Caco-2 (cell line): ENCODE results near the gene PA2G4. TPM values are rescaled to one million over a fixed set of nuclear protein-coding genes. Genes with fewer than 3 reads are reported as not detected.

Experiments
- BruUV-seq: library from RNA; stranded (reverse); fragments of 400-500 nt; replicated peaks from 2 replicates; lab custom pipeline; 2021; lab: Mats Ljungman, UMichigan
- CTCF ChIA-PET: fragments of 300-600 bp; sonication (Branson Sonifier 250); formaldehyde crosslinking; loops from one replicate; lab custom pipeline; 2022; ENCODE audit warnings: antibody characterized with exemption; lab: Charles Lee
- POLR2A ChIA-PET: fragments of 300-600 bp; sonication (Branson Sonifier 250); formaldehyde crosslinking; loops from one replicate; lab custom pipeline; 2022; ENCODE audit warnings: antibody characterized with exemption; lab: Charles Lee
- DNase-seq, 2 experiments: peaks; one replicate each; pipeline versions ENCODE4 v3.0.0 to v3.0.0-alpha.2; 2020 to 2022
- H3K27me3 ChIP-seq: replicated peaks from 2 replicates; pipeline ENCODE4 v1.6.0; 2011; ENCODE audit warnings: low read length; ENCODE audit not compliant: control insufficient read depth, insufficient read depth
- H3K36me3 ChIP-seq: 2 replicates; pipeline ENCODE4 v1.5.1; 2011; ENCODE audit warnings: low read length; ENCODE audit not compliant: control insufficient read depth, insufficient read depth
- H3K4me1 ChIP-seq: fragments of 250-450 bp; sonication (Bioruptor Pico); 2 replicates; pipeline ENCODE4 v1.5.1; 2020; ENCODE audit warnings: mild to moderate bottlenecking
- H3K4me3 ChIP-seq: 2 replicates; pipeline ENCODE4 v1.5.1; 2011; ENCODE audit warnings: low read depth, mild to moderate bottlenecking, control low read depth, low read length
- H3K9me3 ChIP-seq: fragments of 250-450 bp; sonication (Bioruptor Pico); 2 replicates; pipeline ENCODE4 v1.5.1; 2020; ENCODE audit warnings: mild to moderate bottlenecking, moderate library complexity
- H3K27ac Mint-ChIP-seq: one replicate; pipeline ENCODE4 v1.8.0; 2022; ENCODE audit warnings: mixed read lengths; ENCODE audit not compliant: unreplicated experiment
- H3K27me3 Mint-ChIP-seq: one replicate; pipeline ENCODE4 v1.8.0; 2022; ENCODE audit warnings: mixed read lengths; ENCODE audit not compliant: insufficient read depth, unreplicated experiment
- H3K36me3 Mint-ChIP-seq: one replicate; pipeline ENCODE4 v1.8.0; 2022; ENCODE audit warnings: mild to moderate bottlenecking, mixed read lengths; ENCODE audit not compliant: insufficient read depth, unreplicated experiment
- H3K4me1 Mint-ChIP-seq: one replicate; pipeline ENCODE4 v1.8.0; 2022; ENCODE audit warnings: low read depth, mixed read lengths; ENCODE audit not compliant: unreplicated experiment
- H3K4me3 Mint-ChIP-seq: one replicate; pipeline ENCODE4 v1.8.0; 2022; ENCODE audit warnings: mild to moderate bottlenecking, moderate library complexity, mixed read lengths; ENCODE audit not compliant: unreplicated experiment
- H3K9me3 Mint-ChIP-seq: one replicate; pipeline ENCODE4 v1.8.0; 2022; ENCODE audit warnings: mixed read lengths; ENCODE audit not compliant: unreplicated experiment
- CTCF ChIP-seq, 2 experiments: fragments of 200-600 bp in 1 of 2; IDR thresholded peaks; 1 replicate in 1 of 2; 2 replicates in 1 of 2; pipeline versions ENCODE4 v1.5.1 to v1.8.0; 2011 to 2022; ENCODE audit warnings: antibody characterized with exemption in 1 of 2, control low read depth in 1 of 2, inconsistent platforms in 1 of 2, low read depth in 1 of 2, low read length in 1 of 2, mild to moderate bottlenecking in 1 of 2, moderate library complexity in 1 of 2; ENCODE audit not compliant: insufficient read depth in 1 of 2, severe bottlenecking in 1 of 2, unreplicated experiment in 1 of 2
- intact Hi-C: fragments of 100-400 bp; cut with micrococcal nuclease; formaldehyde crosslinking; loops from one replicate; pipeline ENCODE4 v1.10.0; 2022; ENCODE audit not compliant: unreplicated experiment
- total RNA-seq: library from RNA; stranded (reverse); gene quantifications from 2 replicates; pipeline ENCODE4 v1.2.3, GENCODE V29; 2022

PA2G4 gene
- total RNA-seq, 1 experiment from 2014 or later, result 178 TPM

GRCh38 chr12:56119361-56119796, 15.0 kb downstream of the PA2G4 start:
- peak; percentile 91 to 93 for DNase-seq
- POLR2A ChIA-PET, result interaction anchor here (0.6 to 3.5 kb wide), 5 partner anchors 9 to 102 kb away, joined by 3 to 27 read pairs (median 9); partner anchors contain the start of genes ESYT1, MYL6, RNF41 and SMARCC2
- Mint-ChIP-seq H3K27ac (peak overlapping the region; percentile 100), H3K9me3 (no peaks in the 10 kb centered on the region), H3K4me1 (peaks cover 13% of the 10 kb centered on the region), H3K4me3 (peak overlapping the region; percentile 97), H3K36me3 (peaks cover 34% of the 10 kb centered on the region), H3K27me3 (peaks cover 2% of the 10 kb centered on the region)
- 0 out of 2 replicates have a peak, but pooled peaks cover 1% of the 10 kb centered on the region for H3K36me3 ChIP-seq
- H3K27me3 ChIP-seq, result no peaks in the 10 kb centered on the region
- no peak overlapping the region for H3K4me3 ChIP-seq
- intact Hi-C loops, result loop anchor here (1.0 to 10.0 kb wide), 6 partner anchors 9 to 375 kb away; partner anchors contain the start of genes COQ10A, ESYT1, GDF11 and MYL6B
- peak; percentile 75 to 79 for TF ChIP-seq CTCF (IDR thresholded peaks at IDR 0.05; ENCODE audit: insufficient read depth in 1 of 2, low read depth in 1 of 2, low read length in 1 of 2, severe bottlenecking in 1 of 2, unreplicated experiment in 1 of 2)
- CTCF ChIA-PET, result interaction anchor here (0.6 to 3.3 kb wide), 19 partner anchors 8 to 517 kb away, joined by 3 to 99 read pairs (median 4); partner anchors contain the start of genes CNPY2, ESYT1, MYL6 and MYL6B
- no peaks in the 10 kb centered on the region for H3K9me3 ChIP-seq
- peaks cover 18% of the 10 kb centered on the region for H3K4me1 ChIP-seq
- BruUV-seq, result no TSS peak

- CTCF ChIA-PET, result interaction anchor here (0.6 to 3.3 kb wide), 18 partner anchors 7 to 516 kb away, joined by 3 to 99 read pairs (median 4); partner anchors contain the start of genes CNPY2, ESYT1, MYL6 and MYL6B
- no TSS peak for BruUV-seq
- no peak overlapping the region for H3K4me3 ChIP-seq
- H3K36me3 ChIP-seq, result 0 out of 2 replicates have a peak, but pooled peaks cover 1% of the 10 kb centered on the region
- peaks cover 18% of the 10 kb centered on the region for H3K4me1 ChIP-seq
- no peak for TF ChIP-seq CTCF (IDR thresholded peaks at IDR 0.05; ENCODE audit: insufficient read depth in 1 of 2, low read depth in 1 of 2, low read length in 1 of 2, severe bottlenecking in 1 of 2, unreplicated experiment in 1 of 2)
- H3K4me1 Mint-ChIP-seq, result peaks cover 13% of the 10 kb centered on the region
- no peaks in the 10 kb centered on the region for H3K9me3 Mint-ChIP-seq
- POLR2A ChIA-PET, result interaction anchor here (0.6 to 3.5 kb wide), 5 partner anchors 8 to 101 kb away, joined by 3 to 27 read pairs (median 9); partner anchors contain the start of genes ESYT1, MYL6, RNF41 and SMARCC2
- peaks cover 34% of the 10 kb centered on the region for H3K36me3 Mint-ChIP-seq
- H3K9me3 ChIP-seq, result no peaks in the 10 kb centered on the region
- no peaks in the 10 kb centered on the region for H3K27me3 ChIP-seq
- H3K27me3 Mint-ChIP-seq, result peaks cover 2% of the 10 kb centered on the region
- no peak for DNase-seq
- H3K4me3 Mint-ChIP-seq, result no peak overlapping the region
- intact Hi-C loops, result no loop called here
- H3K27ac Mint-ChIP-seq, result peak overlapping the region; percentile 100
These were observed 15.9 kb downstream of the PA2G4 start for GRCh38 chr12:56120158-56120846.

DNA sequence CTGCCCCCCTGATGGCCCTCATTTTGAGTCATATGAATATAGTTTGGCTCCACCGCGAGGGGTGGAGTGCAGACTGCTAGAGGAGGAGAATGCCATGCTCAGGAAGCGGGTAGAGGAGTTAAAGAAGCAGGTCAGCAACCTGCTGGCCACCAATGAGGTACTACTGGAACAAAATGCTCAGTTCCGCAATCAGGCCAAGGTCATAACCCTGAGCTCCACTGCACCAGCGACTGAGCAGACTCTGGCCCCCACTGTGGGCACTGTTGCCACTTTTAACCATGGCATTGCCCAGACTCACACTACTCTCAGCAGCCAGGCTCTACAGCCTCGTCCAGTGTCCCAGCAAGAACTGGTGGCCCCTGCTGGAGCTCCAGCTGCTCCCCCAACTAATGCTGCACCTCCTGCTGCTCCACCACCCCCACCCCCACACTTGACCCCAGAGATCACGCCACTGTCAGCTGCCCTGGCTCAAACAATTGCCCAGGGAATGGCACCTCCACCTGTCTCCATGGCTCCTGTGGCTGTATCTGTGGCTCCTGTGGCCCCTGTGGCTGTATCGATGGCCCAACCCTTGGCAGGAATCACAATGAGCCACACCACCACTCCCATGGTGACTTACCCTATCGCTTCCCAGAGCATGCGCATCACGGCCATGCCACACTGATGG, 17.0 kb downstream of the PA2G4 start:
- no peak overlapping the region for H3K4me3 ChIP-seq
- Mint-ChIP-seq H3K9me3 (no peaks in the 10 kb centered on the region), H3K4me3 (no peak overlapping the region), H3K4me1 (peaks cover 18% of the 10 kb centered on the region), H3K36me3 (peaks cover 33% of the 10 kb centered on the region), H3K27ac (no peak overlapping the region), H3K27me3 (peaks cover 2% of the 10 kb centered on the region)
- DNase-seq, result no peak
- no peaks in the 10 kb centered on the region for H3K9me3 ChIP-seq
- BruUV-seq, result no TSS peak
- 0 out of 2 replicates have a peak, but pooled peaks cover 1% of the 10 kb centered on the region for H3K36me3 ChIP-seq
- no peak for TF ChIP-seq CTCF (IDR thresholded peaks at IDR 0.05; ENCODE audit: insufficient read depth in 1 of 2, low read depth in 1 of 2, low read length in 1 of 2, severe bottlenecking in 1 of 2, unreplicated experiment in 1 of 2)
- POLR2A ChIA-PET, result no interaction called here
- peaks cover 19% of the 10 kb centered on the region for H3K4me1 ChIP-seq
- intact Hi-C loops, result no loop called here
- no peaks in the 10 kb centered on the region for H3K27me3 ChIP-seq
- CTCF ChIA-PET, result no interaction called here
